ENCODE results near the gene ALKBH4. TPM values are rescaled to one million over a fixed set of nuclear protein-coding genes. Genes with fewer than 3 reads are reported as not detected.
"Not testable (repeated sequence)": the region's sequence is repeated elsewhere in the genome, so short reads cannot be mapped to it uniquely, and the experiment has no call there.

Gene ALKBH4
- total and polyA plus RNA-seq, 3 experiments from 2014 or later = 11.3 to 20.1 (median 13.2) TPM

GRCh38 chr7:102463841-102464576, 654 bp downstream of the ALKBH4 start:
- Mint-ChIP-seq H3K4me1 (peaks cover 29 to 45% (median 41%) of the 10 kb centered on the region in 3 donors), H3K36me3 (peaks cover 0 to 20% (median 4%) of the 10 kb centered on the region in 3 donors), H3K27me3 (no peaks in the 10 kb centered on the region), H3K9me3 (no peaks in the 10 kb centered on the region), H3K4me3 (peak overlapping the region; percentile 88 to 96 (median 93)), H3K27ac (peak overlapping the region; percentile 79 to 92 (median 88))
- no peak for DNase-seq
- no peaks in the 10 kb centered on the region for H3K9me3 ChIP-seq (ENCODE audit: low read length)
- peaks cover 21% of the 10 kb centered on the region for H3K4me1 ChIP-seq (ENCODE audit: insufficient read depth, low read length)
- ChIA-PET CTCF (interaction anchor here (0.6 to 1.3 kb wide), 5 partner anchors 8 to 53 kb away, joined by 3 to 4 read pairs (median 3); no protein-coding TSS in a partner anchor), POLR2A (interaction anchor here (0.5 to 1.0 kb wide), 5 partner anchors 29 to 1156 kb away, joined by 3 to 5 read pairs (median 3); no protein-coding TSS in a partner anchor)
- no peaks in the 10 kb centered on the region for H3K27me3 ChIP-seq (ENCODE audit: insufficient read depth, low read length, poor library complexity, severe bottlenecking)
- peak overlapping the region; percentile 77 for H3K27ac ChIP-seq (ENCODE audit: low read depth, low read length)
- H3K4me3 ChIP-seq (ENCODE audit: low read length) = peak overlapping the region; percentile 94
- H3K36me3 ChIP-seq (ENCODE audit: insufficient read depth, low read length) = no peaks in the 10 kb centered on the region

GRCh38 chr7:102460467-102460866, 4.2 kb downstream of the ALKBH4 start:
- H3K4me1 Mint-ChIP-seq = peaks cover 16 to 30% (median 25%) of the 10 kb centered on the region in 3 donors
- Histone ChIP-seq H3K36me3 (ENCODE audit: insufficient read depth, low read length) (peaks cover 13% of the 10 kb centered on the region), H3K4me3 (ENCODE audit: low read length) (no peak overlapping the region), H3K27me3 (ENCODE audit: insufficient read depth, low read length, poor library complexity, severe bottlenecking) (no peaks in the 10 kb centered on the region), H3K27ac (ENCODE audit: low read depth, low read length) (no peak overlapping the region), H3K4me1 (ENCODE audit: insufficient read depth, low read length) (peaks cover 12% of the 10 kb centered on the region), H3K9me3 (ENCODE audit: low read length) (no peaks in the 10 kb centered on the region)
- ChIA-PET POLR2A (no interaction called here), CTCF (interaction anchor here (0.9 to 2.2 kb wide), 2 partner anchors 48 to 53 kb away, joined by 3 to 6 read pairs; no protein-coding TSS in a partner anchor)
- H3K36me3 Mint-ChIP-seq = peaks cover 0 to 42% (median 4%) of the 10 kb centered on the region in 3 donors
- H3K27ac Mint-ChIP-seq = peak overlapping the region in 1 of 8 donors; percentile 17
- no peak for DNase-seq
- no peaks in the 10 kb centered on the region for H3K9me3 Mint-ChIP-seq
- peak overlapping the region in 1 of 7 donors; percentile 40 for H3K4me3 Mint-ChIP-seq
- no peaks in the 10 kb centered on the region for H3K27me3 Mint-ChIP-seq

GRCh38 chr7:102459221-102459844, 5.3 kb downstream of the ALKBH4 start:
- Histone ChIP-seq H3K4me3 (ENCODE audit: low read length) (no peak overlapping the region), H3K36me3 (ENCODE audit: insufficient read depth, low read length) (peaks cover 13% of the 10 kb centered on the region)

GRCh38 chr7:102457352-102457924, 7.2 kb downstream of the ALKBH4 start:
- H3K36me3 ChIP-seq (ENCODE audit: insufficient read depth, low read length) = peaks cover 13% of the 10 kb centered on the region
- Mint-ChIP-seq H3K27ac (no peak overlapping the region), H3K36me3 (peaks cover 0 to 42% (median 4%) of the 10 kb centered on the region in 3 donors), H3K27me3 (no peaks in the 10 kb centered on the region), H3K4me3 (peak overlapping the region in 1 of 7 donors; percentile 67), H3K4me1 (peaks cover 3 to 9% (median 6%) of the 10 kb centered on the region in 3 donors), H3K9me3 (no peaks in the 10 kb centered on the region)
- no peak for DNase-seq
- no peaks in the 10 kb centered on the region for H3K4me1 ChIP-seq (ENCODE audit: insufficient read depth, low read length)
- H3K4me3 ChIP-seq (ENCODE audit: low read length) = no peak overlapping the region
- H3K27ac ChIP-seq (ENCODE audit: low read depth, low read length) = no peak overlapping the region
- CTCF ChIA-PET = no interaction called here
- POLR2A ChIA-PET = no interaction called here
- no peaks in the 10 kb centered on the region for H3K9me3 ChIP-seq (ENCODE audit: low read length)
- no peaks in the 10 kb centered on the region for H3K27me3 ChIP-seq (ENCODE audit: insufficient read depth, low read length, poor library complexity, severe bottlenecking)

More at GRCh38 chr7:102459221-102459844, 5.3 kb downstream of the ALKBH4 start:
- H3K4me3 Mint-ChIP-seq = no peak overlapping the region
- Histone ChIP-seq H3K27me3 (ENCODE audit: insufficient read depth, low read length, poor library complexity, severe bottlenecking) (no peaks in the 10 kb centered on the region), H3K27ac (ENCODE audit: low read depth, low read length) (no peak overlapping the region), H3K4me1 (ENCODE audit: insufficient read depth, low read length) (peaks cover 11% of the 10 kb centered on the region), H3K9me3 (ENCODE audit: low read length) (no peaks in the 10 kb centered on the region)
- CTCF ChIA-PET = interaction anchor here (2.2 kb wide), 1 partner anchor 47 kb away, joined by 6 read pairs; no protein-coding TSS in a partner anchor
- H3K4me1 Mint-ChIP-seq = peaks cover 14 to 23% (median 20%) of the 10 kb centered on the region in 3 donors
- no peak for DNase-seq
- no peak overlapping the region for H3K27ac Mint-ChIP-seq
- peaks cover 0 to 44% (median 4%) of the 10 kb centered on the region in 3 donors for H3K36me3 Mint-ChIP-seq
- no peaks in the 10 kb centered on the region for H3K27me3 Mint-ChIP-seq
- H3K9me3 Mint-ChIP-seq = no peaks in the 10 kb centered on the region
- POLR2A ChIA-PET = no interaction called here

- peaks cover 0 to 5% (median 4%) of the 10 kb centered on the region in 3 donors for H3K4me1 Mint-ChIP-seq
- Histone ChIP-seq H3K36me3 (ENCODE audit: insufficient read depth, low read length) (peaks cover 13% of the 10 kb centered on the region), H3K27ac (ENCODE audit: low read depth, low read length) (no peak overlapping the region), H3K9me3 (ENCODE audit: low read length) (no peaks in the 10 kb centered on the region), H3K4me3 (ENCODE audit: low read length) (no peak overlapping the region), H3K27me3 (ENCODE audit: insufficient read depth, low read length, poor library complexity, severe bottlenecking) (no peaks in the 10 kb centered on the region), H3K4me1 (ENCODE audit: insufficient read depth, low read length) (no peaks in the 10 kb centered on the region)
- no peaks in the 10 kb centered on the region for H3K27me3 Mint-ChIP-seq
- ChIA-PET POLR2A (no interaction called here), CTCF (interaction anchor here (0.8 to 2.5 kb wide), 3 partner anchors 8 to 51 kb away, joined by 3 to 7 read pairs (median 3); partner anchors contain the start of gene ALKBH4)
- H3K36me3 Mint-ChIP-seq = peaks cover 0 to 40% (median 4%) of the 10 kb centered on the region in 3 donors
- no peak overlapping the region for H3K27ac Mint-ChIP-seq
- DNase-seq = no peak
- H3K4me3 Mint-ChIP-seq = no peak overlapping the region
- no peaks in the 10 kb centered on the region for H3K9me3 Mint-ChIP-seq
These were observed 8.3 kb downstream of the ALKBH4 start for GRCh38 chr7:102456327-102456726.

GRCh38 chr7:102455596-102455995, 9.1 kb downstream of the ALKBH4 start:
- no peaks in the 10 kb centered on the region for H3K4me1 ChIP-seq (ENCODE audit: insufficient read depth, low read length)
- H3K27ac ChIP-seq (ENCODE audit: low read depth, low read length) = no peak overlapping the region
- H3K9me3 ChIP-seq (ENCODE audit: low read length) = no peaks in the 10 kb centered on the region
- H3K27me3 Mint-ChIP-seq = no peaks in the 10 kb centered on the region
- no peak overlapping the region for H3K4me3 ChIP-seq (ENCODE audit: low read length)
- ChIA-PET POLR2A (no interaction called here), CTCF (interaction anchor here (1.1 to 2.5 kb wide), 2 partner anchors 9 to 51 kb away, joined by 3 to 7 read pairs; partner anchors contain the start of gene ALKBH4)
- peak overlapping the region in 1 of 8 donors; percentile 67 for H3K27ac Mint-ChIP-seq
- peaks cover 13% of the 10 kb centered on the region for H3K36me3 ChIP-seq (ENCODE audit: insufficient read depth, low read length)
- H3K27me3 ChIP-seq (ENCODE audit: insufficient read depth, low read length, poor library complexity, severe bottlenecking) = no peaks in the 10 kb centered on the region
- peaks cover 0 to 2% (median 1%) of the 10 kb centered on the region in 3 donors for H3K4me1 Mint-ChIP-seq
- DNase-seq = no peak
- peaks cover 0 to 38% (median under 1%) of the 10 kb centered on the region in 3 donors for H3K36me3 Mint-ChIP-seq
- no peaks in the 10 kb centered on the region for H3K9me3 Mint-ChIP-seq
- no peak overlapping the region for H3K4me3 Mint-ChIP-seq

- not testable (repeated sequence) for H3K9me3 ChIP-seq (ENCODE audit: low read length); H3K27ac ChIP-seq (ENCODE audit: low read depth, low read length); H3K4me1 Mint-ChIP-seq; H3K9me3 Mint-ChIP-seq; H3K27me3 Mint-ChIP-seq; H3K4me3 Mint-ChIP-seq; H3K27me3 ChIP-seq (ENCODE audit: insufficient read depth, low read length, poor library complexity, severe bottlenecking); H3K4me1 ChIP-seq (ENCODE audit: insufficient read depth, low read length); H3K4me3 ChIP-seq (ENCODE audit: low read length); DNase-seq
- peaks cover 13% of the 10 kb centered on the region for H3K36me3 ChIP-seq (ENCODE audit: insufficient read depth, low read length)
- peaks cover 0 to 36% (median 0%) of the 10 kb centered on the region in 3 donors for H3K36me3 Mint-ChIP-seq
- peak overlapping the region in 2 of 8 donors; percentile 17 for H3K27ac Mint-ChIP-seq
- CTCF ChIA-PET = interaction anchor here (2.5 kb wide), 1 partner anchor 50 kb away, joined by 7 read pairs; no protein-coding TSS in a partner anchor
- POLR2A ChIA-PET = interaction anchor here (1.1 kb wide), 1 partner anchor 29 kb away, joined by 3 read pairs; no protein-coding TSS in a partner anchor
These were observed 9.7 kb downstream of the ALKBH4 start for GRCh38 chr7:102454932-102455331.
